ENCODE results near the gene MOB3B.

DNA sequence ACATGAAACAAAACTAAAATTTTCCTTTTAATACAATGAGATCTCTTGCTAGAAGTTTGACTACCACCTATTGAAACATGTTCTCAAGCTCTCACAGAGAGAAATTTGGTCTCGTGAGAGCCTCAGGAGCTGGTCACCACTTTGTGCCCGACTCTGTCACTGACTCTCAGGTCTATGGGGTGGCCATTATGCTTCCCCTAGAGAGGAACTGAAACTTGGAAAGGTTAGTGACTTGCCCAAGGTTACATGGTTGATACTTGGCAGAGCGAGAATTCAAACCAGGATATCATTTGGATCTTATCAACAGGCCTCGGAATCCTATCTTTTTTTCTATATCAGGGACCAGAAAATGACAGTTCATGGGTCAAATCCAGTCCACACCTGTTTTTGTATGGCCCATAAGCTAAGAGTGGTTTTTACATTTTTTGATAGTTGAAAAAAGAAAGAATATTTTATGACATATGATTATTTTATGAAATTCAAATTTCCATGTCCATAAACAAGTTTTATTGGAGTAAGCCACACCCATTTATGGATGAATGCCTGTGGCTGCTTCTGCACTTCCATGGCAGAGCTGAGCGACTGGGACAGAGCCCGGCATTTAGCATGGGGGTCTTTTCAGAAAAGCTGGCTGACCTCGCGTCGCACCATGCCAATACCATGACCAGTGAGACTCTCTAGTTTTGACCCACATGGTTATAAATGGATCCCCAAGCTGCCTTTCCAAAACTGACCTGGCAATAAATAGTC lies 187.9 kb downstream of the MOB3B start:
- TF ChIP-seq, protein P1, sequence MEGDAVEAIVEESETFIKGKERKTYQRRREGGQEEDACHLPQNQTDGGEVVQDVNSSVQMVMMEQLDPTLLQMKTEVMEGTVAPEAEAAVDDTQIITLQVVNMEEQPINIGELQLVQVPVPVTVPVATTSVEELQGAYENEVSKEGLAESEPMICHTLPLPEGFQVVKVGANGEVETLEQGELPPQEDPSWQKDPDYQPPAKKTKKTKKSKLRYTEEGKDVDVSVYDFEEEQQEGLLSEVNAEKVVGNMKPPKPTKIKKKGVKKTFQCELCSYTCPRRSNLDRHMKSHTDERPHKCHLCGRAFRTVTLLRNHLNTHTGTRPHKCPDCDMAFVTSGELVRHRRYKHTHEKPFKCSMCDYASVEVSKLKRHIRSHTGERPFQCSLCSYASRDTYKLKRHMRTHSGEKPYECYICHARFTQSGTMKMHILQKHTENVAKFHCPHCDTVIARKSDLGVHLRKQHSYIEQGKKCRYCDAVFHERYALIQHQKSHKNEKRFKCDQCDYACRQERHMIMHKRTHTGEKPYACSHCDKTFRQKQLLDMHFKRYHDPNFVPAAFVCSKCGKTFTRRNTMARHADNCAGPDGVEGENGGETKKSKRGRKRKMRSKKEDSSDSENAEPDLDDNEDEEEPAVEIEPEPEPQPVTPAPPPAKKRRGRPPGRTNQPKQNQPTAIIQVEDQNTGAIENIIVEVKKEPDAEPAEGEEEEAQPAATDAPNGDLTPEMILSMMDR (tag by site-specific recombination; IDR thresholded peaks at IDR 0.05) = no peak
- TF ChIP-seq, protein P2, sequence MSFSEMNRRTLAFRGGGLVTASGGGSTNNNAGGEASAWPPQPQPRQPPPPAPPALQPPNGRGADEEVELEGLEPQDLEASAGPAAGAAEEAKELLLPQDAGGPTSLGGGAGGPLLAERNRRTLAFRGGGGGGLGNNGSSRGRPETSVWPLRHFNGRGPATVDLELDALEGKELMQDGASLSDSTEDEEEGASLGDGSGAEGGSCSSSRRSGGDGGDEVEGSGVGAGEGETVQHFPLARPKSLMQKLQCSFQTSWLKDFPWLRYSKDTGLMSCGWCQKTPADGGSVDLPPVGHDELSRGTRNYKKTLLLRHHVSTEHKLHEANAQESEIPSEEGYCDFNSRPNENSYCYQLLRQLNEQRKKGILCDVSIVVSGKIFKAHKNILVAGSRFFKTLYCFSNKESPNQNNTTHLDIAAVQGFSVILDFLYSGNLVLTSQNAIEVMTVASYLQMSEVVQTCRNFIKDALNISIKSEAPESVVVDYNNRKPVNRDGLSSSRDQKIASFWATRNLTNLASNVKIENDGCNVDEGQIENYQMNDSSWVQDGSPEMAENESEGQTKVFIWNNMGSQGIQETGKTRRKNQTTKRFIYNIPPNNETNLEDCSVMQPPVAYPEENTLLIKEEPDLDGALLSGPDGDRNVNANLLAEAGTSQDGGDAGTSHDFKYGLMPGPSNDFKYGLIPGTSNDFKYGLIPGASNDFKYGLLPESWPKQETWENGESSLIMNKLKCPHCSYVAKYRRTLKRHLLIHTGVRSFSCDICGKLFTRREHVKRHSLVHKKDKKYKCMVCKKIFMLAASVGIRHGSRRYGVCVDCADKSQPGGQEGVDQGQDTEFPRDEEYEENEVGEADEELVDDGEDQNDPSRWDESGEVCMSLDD (tag by site-specific recombination; IDR thresholded peaks at IDR 0.05) = no peak
- TF ChIP-seq YY1 (tag by site-specific recombination; IDR thresholded peaks at IDR 0.05) = no peak
- no peak for TF ChIP-seq SETDB1 (IDR thresholded peaks at IDR 0.05; ENCODE audit: insufficient read length, low read length)
- TF ChIP-seq ZSCAN30 (tag by site-specific recombination; IDR thresholded peaks at IDR 0.05) = no peak
- TF ChIP-seq ZNF324 (tag by site-specific recombination; IDR thresholded peaks at IDR 0.05) = no peak
- no peak for TF ChIP-seq BCL11A (tag by site-specific recombination; IDR thresholded peaks at IDR 0.05; ENCODE audit: low read depth)
- no peak for TF ChIP-seq ZNF558 (tag by site-specific recombination; IDR thresholded peaks at IDR 0.05)
- TF ChIP-seq, protein P3, sequence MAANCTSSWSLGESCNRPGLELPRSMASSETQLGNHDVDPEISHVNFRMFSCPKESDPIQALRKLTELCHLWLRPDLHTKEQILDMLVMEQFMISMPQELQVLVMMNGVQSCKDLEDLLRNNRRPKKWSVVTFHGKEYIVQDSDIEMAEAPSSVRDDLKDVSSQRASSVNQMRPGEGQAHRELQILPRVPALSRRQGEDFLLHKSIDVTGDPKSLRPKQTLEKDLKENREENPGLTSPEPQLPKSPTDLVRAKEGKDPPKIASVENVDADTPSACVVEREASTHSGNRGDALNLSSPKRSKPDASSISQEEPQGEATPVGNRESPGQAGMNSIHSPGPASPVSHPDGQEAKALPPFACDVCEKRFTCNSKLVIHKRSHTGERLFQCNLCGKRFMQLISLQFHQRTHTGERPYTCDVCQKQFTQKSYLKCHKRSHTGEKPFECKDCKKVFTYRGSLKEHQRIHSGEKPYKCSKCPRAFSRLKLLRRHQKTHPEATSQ (tag by site-specific recombination; IDR thresholded peaks at IDR 0.05) = no peak
- TF ChIP-seq ZNF48 (tag by site-specific recombination; IDR thresholded peaks at IDR 0.05) = no peak

All from HEK293 (cell line).